HG03571 (cell line): ENCODE measurements around the gene DGKH.

ENCODE experiments used
- ATAC-seq: cut with Tn5 transposase; IDR thresholded peaks from one replicate; pipeline ENCODE4 v1.9.1; 2021; ENCODE audit not compliant: unreplicated experiment

DGKH gene

DNA sequence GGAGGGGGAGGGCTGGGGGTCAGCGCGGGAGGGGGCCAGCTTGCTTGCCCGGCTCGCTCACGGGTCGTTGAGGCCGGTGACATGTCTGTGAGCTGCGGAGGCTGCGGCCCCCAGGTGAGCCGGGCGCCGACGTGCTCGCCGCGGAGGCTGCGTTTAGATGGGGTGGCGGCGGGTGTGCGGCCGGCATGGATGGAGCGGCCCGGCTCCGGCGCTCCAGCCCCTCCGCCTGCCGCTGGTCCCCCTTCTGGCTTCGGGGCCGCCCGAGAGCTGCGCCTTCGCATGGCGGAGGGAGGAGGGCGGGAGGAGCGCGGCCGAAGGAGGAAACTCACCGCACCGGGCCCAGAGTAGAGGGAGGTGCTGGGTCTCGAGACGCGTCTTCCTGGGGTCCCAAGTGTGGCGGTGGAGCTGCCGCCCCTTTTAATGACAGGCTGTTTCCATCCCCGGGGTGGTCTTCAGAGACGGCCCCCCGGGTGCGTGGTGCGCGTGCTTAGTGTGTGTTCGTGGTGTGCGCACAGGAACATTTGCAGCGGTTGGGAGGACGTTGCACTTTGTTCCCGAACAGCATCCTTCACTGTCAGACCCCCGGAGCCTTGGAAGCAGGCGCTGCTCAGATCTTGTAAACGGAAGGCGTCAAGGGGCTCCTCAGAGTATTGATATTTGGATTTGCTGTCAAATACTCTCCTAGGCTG is 223.8 kb downstream of the DGKH start, which contains the start of gene AKAP11:
TSS of gene AKAP11 (plus strand) at position 38 of the 689 bp plus-strand sequence. CDS start 14,197 bp downstream, outside the sequence.
- peak; percentile 17 for ATAC-seq

DNA sequence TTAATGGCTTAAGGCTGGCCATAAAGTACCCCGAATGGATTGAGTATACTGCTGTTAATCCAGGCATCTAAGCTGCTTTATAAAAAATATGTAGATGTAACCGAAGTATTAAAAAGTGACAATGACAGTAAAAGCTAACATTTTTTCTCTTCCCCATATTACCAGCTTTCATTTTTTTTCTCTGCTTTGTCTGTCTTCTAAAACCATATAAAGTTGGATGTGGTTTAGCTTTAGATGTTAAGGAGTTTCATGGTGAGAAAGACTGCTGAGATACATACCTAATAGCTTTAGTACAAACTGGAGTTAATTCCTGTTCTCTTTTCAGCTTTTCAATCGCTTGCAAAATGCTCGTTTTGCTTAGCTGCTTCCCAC is 224.3 kb downstream of the DGKH start:
- ATAC-seq, result no peak

DNA sequence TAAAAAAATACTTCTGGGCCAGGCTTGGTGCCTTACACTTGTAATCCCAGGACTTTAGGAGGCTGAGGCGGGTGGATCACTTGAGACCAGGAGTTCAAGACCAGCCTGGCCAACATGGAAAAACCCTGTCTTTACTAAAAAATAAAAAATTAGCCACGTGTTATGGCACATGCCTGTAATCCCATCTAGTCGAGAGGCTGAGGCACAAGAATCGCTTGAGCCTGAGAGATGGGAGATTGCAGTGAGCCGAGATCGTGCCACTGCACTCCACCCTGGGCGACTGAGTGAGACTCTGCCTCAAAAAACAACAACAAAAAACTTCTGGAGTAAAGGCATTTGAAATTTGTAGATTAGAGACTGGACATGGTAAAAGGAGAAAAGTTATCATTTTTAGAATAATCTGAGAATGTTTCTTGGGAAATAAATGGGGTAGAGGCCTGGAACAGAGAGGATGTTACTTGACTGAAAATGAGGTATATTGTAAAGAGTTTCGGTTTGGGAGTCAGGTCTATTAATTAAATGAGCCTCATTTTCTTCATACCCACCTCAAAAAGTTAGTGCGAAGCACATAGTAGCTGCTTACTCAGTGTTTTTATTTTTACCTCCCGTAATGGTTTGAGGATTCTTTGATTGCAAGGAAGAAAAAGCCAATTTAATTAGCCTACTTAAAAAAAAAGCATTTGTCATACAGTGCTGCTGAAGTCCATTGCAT is 226.1 kb downstream of the DGKH start:
- ATAC-seq, result no peak

DNA sequence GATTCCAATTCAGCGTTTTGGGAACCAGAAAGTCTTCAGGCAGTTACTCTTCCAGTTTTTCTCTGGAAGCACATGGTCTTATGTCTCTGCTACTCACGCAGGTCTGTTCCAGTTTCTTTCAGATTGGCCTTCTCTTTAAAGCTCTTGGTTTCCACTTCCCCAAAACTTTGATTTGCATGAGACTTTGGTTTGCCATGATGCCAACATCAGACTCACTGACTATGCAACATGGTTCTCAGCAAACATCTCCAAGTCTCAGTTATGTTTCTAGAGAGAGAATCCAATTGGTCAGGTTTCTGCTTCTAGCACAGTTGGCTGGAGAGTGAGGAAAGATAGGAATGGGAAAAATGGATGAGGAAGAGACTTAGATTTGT is 226.6 kb downstream of the DGKH start:
- no peak for ATAC-seq

DNA sequence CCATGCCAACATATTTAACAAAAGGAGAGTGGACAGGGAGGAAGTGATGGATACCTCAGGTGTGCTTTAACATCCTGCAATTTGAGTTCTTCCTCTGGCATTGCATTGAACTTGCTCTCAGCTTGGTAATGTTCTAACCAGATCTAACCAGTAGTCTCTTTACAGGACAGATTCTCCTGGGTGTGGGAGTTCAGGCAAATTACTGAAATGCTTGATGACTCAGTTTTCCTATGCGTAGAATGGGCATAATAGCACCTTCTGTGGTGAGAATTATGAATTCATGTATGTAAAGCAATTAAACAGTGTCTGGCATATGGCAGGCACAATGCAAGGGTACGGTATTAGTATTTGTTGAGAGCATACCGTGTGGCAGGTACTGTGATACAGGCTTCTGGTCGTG is 227.1 kb downstream of the DGKH start:
- ATAC-seq, result no peak

DNA sequence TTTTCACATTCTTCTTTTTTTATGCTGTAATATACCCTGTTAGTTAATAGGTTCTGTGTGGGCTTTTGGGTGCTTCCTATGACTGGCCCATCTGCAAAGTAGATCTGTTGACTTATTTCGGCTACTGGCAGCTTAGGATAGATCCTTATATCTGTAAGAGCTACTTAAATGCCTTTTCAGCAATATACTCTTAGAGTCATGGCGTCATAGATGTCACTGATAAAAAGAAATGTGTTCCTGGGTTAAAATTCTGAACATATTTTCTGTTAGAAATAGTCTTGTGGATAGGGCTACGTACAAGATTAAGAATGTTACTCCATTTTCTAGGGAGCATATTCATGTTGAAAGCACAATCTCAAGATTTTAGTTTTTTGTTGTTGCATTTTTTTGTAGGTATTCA is 228.2 kb downstream of the DGKH start:
- no peak for ATAC-seq

DNA sequence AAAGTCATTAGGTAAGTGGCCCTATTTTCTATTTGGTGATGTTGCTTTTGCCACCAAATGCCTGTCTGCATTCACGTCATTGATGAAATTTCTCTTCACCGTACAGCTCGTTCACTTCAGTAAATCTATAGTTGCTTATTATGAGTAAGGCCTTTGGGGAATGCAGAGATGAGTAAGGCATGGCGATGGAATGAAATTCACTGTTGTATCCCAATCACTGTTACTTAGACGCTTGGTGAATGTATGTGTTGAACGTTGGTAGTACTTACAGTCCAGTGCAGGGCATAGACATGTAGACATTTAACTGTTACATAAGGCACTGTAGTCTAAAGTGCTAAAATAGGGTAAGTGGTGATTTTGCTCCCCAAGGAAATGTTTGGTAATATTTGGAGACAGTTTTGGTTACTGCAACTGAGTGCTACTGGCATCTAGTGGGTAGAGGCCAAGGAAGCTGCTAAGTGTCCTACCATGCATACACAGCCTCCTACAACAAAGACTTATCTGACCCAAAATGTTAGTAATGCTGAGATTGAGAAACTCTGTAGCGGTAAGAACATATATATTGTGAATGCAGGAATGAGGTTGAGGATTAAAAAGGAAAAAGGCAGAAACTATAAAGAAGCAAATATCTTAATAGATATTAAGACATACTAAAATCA is 229.3 kb downstream of the DGKH start:
- no peak for ATAC-seq

DNA sequence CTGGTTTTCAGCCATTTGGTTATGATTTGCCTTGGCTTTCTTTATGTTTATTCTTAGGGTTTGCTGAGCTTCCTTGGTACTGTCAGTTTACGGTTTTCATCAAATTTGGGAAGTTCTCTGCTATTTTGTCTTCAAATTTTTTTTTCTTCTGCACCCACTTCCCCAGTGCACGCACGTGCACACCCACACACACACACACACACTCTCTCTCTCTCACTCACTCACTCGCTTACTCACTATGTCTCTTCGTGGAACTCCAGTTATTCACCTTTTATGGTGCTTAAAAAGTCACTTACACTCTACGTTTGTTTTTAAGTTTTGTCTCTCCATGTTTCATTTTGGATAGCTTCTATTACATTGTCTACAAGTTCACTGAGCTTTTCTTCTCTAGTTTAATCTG is 230.6 kb downstream of the DGKH start:
- no peak for ATAC-seq

DNA sequence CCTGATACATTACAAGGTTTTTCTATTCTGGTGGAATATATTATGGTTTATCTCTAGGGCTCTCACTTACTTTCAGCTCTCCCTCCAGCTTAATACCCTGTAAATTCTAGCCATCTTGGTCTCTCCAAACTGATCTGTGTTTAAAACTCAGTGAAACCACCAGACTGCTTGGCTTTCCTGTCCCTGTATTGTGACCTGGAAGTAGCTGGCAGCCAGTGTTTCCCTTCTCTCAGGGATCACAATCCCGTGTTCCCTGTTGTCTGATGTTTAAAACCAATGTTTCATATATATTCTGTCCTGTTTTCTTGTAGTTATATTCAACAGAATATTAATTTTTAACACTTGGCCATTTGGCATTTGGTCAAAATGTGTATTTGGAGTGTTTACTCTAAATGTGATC is 231.5 kb downstream of the DGKH start:
- no peak for ATAC-seq

DNA sequence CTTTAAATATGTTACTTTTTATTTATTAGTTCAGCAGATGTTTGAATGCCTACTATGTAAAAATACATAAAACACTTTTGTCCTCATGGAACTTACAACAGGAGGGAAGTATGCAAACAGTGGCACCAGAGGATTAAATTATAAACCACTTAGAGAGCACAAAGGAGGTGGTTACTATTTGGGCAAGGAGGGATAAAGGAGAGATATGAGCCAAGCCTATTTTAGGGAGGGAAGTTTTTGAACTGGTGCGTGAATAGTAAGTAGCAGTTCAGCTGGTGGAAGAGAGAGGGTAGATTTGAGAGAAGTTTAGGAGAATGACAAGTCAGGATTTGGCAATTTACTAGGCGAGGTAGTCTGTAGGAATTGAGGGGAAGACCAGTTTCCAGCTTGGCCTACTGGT is 232.1 kb downstream of the DGKH start:
- no peak for ATAC-seq

DNA sequence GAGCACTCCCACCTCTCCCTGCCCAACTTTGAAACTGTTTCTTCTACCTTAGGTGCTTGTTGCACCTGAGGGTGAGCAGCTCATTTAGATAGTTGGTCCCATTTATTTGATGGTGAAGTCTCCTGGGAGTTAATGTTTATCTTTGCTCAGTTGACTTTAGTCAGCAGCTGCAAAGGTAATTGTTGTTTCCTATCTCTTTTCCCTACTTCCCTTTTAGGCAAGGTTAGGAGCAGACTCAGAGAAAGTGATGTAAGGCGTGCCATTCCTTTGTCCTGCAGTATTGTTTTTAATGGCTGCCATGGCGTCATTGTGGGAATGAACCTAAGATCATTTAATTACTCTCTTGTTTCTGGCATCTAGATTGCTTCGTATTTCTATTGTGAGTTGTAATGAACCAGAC is 235.1 kb downstream of the DGKH start:
- no peak for ATAC-seq

DNA sequence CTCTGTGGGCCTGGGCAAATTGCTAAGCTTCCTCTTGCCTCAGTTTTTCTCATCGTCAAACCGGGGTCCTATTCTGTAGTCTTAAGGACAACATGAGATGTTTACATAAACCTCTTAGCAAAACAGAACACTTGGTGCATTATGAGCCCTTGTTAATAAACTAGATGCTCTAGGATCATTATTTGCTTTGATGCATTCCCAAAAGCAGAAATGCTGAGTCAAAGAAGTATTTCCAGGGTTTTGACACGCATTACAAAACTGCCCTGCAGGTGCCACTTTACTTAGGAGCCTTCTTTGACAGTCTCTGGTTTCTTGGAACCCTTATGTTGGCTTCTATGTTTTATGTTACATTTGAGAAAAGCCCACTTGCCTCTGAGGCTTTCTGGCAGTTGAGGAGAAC is 235.6 kb downstream of the DGKH start:
- no peak for ATAC-seq
